H9 (cell line): ENCODE data around the gene ZDHHC23. TPM values are rescaled to one million over a fixed set of nuclear protein-coding genes. Genes with fewer than 3 reads are reported as not detected.

Experiments
- DNase-seq: peaks from one replicate; pipeline ENCODE4 v3.0.0-alpha.2; 2017
- H2AFZ ChIP-seq: one replicate; pipeline ENCODE4 v1.6.1; 2013; ENCODE audit warnings: mild to moderate bottlenecking, low read length, control low read depth, moderate library complexity
- H2AK5ac ChIP-seq: 2 replicates; pipeline ENCODE4 v1.6.1; 2013; ENCODE audit warnings: low read length, control low read depth, mixed read lengths; ENCODE audit not compliant: insufficient read length
- H2BK120ac ChIP-seq: one replicate; pipeline ENCODE4 v1.6.1; 2013; ENCODE audit warnings: low read depth, mild to moderate bottlenecking, low read length, control low read depth, inconsistent platforms; ENCODE audit not compliant: poor library complexity, severe bottlenecking
- H2BK12ac ChIP-seq: 2 replicates; pipeline ENCODE4 v1.6.1; 2013; ENCODE audit warnings: low read length, control low read depth, mixed read lengths, low read depth; ENCODE audit not compliant: insufficient read length
- H2BK15ac ChIP-seq: 2 replicates; pipeline ENCODE4 v1.6.1; 2013; ENCODE audit warnings: low read depth, low read length, control low read depth
- H2BK20ac ChIP-seq: one replicate; pipeline ENCODE4 v1.6.1; 2013; ENCODE audit warnings: low read depth, mild to moderate bottlenecking, low read length, control low read depth, inconsistent platforms; ENCODE audit not compliant: poor library complexity, severe bottlenecking
- H2BK5ac ChIP-seq: 2 replicates; pipeline ENCODE4 v1.6.1; 2013; ENCODE audit warnings: low read length, control low read depth, mixed read lengths; ENCODE audit not compliant: insufficient read length
- H3K14ac ChIP-seq: 2 replicates; pipeline ENCODE4 v1.6.1; 2013; ENCODE audit warnings: low read length, control low read depth; ENCODE audit not compliant: insufficient read depth
- H3K18ac ChIP-seq: 2 replicates; pipeline ENCODE4 v1.6.1; 2013; ENCODE audit warnings: low read depth, mild to moderate bottlenecking, mixed read lengths, low read length, control low read depth; ENCODE audit not compliant: insufficient read length
- H3K23ac ChIP-seq: 2 replicates; pipeline ENCODE4 v1.6.1; 2013; ENCODE audit warnings: low read length, control low read depth, mixed read lengths, low read depth; ENCODE audit not compliant: insufficient read length
- H3K23me2 ChIP-seq: 2 replicates; pipeline ENCODE4 v1.6.1; 2013; ENCODE audit warnings: low read depth, mild to moderate bottlenecking, mixed read lengths, low read length, control low read depth; ENCODE audit not compliant: insufficient read length, poor library complexity, severe bottlenecking
- H3K27ac ChIP-seq: 2 replicates; pipeline ENCODE4 v1.5.1; 2013; ENCODE audit warnings: low read length, control low read depth, mixed read lengths, low read depth; ENCODE audit not compliant: insufficient read length
- H3K27me3 ChIP-seq: 2 replicates; pipeline ENCODE4 v1.6.1; 2013; ENCODE audit warnings: low read length, control low read depth, inconsistent platforms; ENCODE audit not compliant: insufficient read depth
- H3K4ac ChIP-seq: 2 replicates; pipeline ENCODE4 v1.6.1; 2013; ENCODE audit warnings: low read depth, mild to moderate bottlenecking, control low read depth, inconsistent platforms, low read length, moderate library complexity
- H3K4me1 ChIP-seq: 2 replicates; pipeline ENCODE4 v1.6.1; 2013; ENCODE audit warnings: low read length, control low read depth, inconsistent platforms; ENCODE audit not compliant: insufficient read depth
- H3K4me2 ChIP-seq: 2 replicates; pipeline ENCODE4 v1.6.1; 2013; ENCODE audit warnings: low read length, control low read depth, mixed read lengths; ENCODE audit not compliant: insufficient read length, insufficient read depth
- H3K56ac ChIP-seq: 2 replicates; pipeline ENCODE4 v1.6.1; 2013; ENCODE audit warnings: low read depth, mild to moderate bottlenecking, mixed read lengths, low read length, control low read depth; ENCODE audit not compliant: insufficient read length
- H3K79me1 ChIP-seq: 2 replicates; pipeline ENCODE4 v1.6.1; 2013; ENCODE audit warnings: low read depth, mild to moderate bottlenecking, moderate library complexity, low read length, control low read depth, inconsistent platforms; ENCODE audit not compliant: insufficient read depth, poor library complexity, severe bottlenecking
- H3K79me2 ChIP-seq: 2 replicates; pipeline ENCODE4 v1.6.1; 2013; ENCODE audit warnings: low read length, control low read depth, inconsistent platforms; ENCODE audit not compliant: insufficient read depth
- H3K9ac ChIP-seq: 2 replicates; pipeline ENCODE4 v1.6.1; 2013; ENCODE audit warnings: low read length, control low read depth, mixed read lengths; ENCODE audit not compliant: insufficient read length; ENCODE audit errors: extremely low read depth
- H3K9me3 ChIP-seq: one replicate; pipeline ENCODE4 v1.6.1; 2013; ENCODE audit warnings: low read depth, low read length, inconsistent platforms; ENCODE audit not compliant: control insufficient read depth
- H3T11ph ChIP-seq: one replicate; pipeline ENCODE4 v1.6.1; 2013; ENCODE audit warnings: mild to moderate bottlenecking, low read length, control low read depth, inconsistent platforms
- H4K20me1 ChIP-seq: one replicate; pipeline ENCODE4 v1.6.1; 2013; ENCODE audit not compliant: control insufficient read depth, insufficient read length, insufficient read depth
- H4K5ac ChIP-seq: 2 replicates; pipeline ENCODE4 v1.6.1; 2013; ENCODE audit warnings: low read depth, mild to moderate bottlenecking, mixed read lengths, low read length, control low read depth; ENCODE audit not compliant: insufficient read length
- H4K8ac ChIP-seq: replicated peaks from 2 replicates; pipeline ENCODE4 v1.6.1; 2013; ENCODE audit warnings: low read length, control low read depth, mixed read lengths, low read depth; ENCODE audit not compliant: insufficient read length
- H4K91ac ChIP-seq: 2 replicates; pipeline ENCODE4 v1.6.1; 2013; ENCODE audit warnings: low read depth, mild to moderate bottlenecking, moderate library complexity, mixed read lengths, low read length, control low read depth; ENCODE audit not compliant: insufficient read length
- H3K27ac Mint-ChIP-seq, 3 experiments: 2 replicates in 2 of 3; 3 replicates in 1 of 3; pipeline ENCODE4 v1.8.0; 2020 to 2021; ENCODE audit warnings: mixed read lengths in 3 of 3, mild to moderate bottlenecking in 1 of 3, moderate library complexity in 1 of 3
- H3K27me3 Mint-ChIP-seq: 2 replicates; pipeline ENCODE4 v1.8.0; 2021; ENCODE audit warnings: low read depth, mild to moderate bottlenecking, moderate library complexity, mixed read lengths
- H3K36me3 Mint-ChIP-seq, 3 experiments: 2 replicates in 2 of 3; 3 replicates in 1 of 3; pipeline ENCODE4 v1.8.0; 2020 to 2021; ENCODE audit warnings: low read depth in 3 of 3, mixed read lengths in 3 of 3; ENCODE audit not compliant: insufficient read depth in 1 of 3
- H3K4me1 Mint-ChIP-seq, 2 experiments: 2 replicates each; pipeline ENCODE4 v1.8.0; 2020; ENCODE audit warnings: mixed read lengths in 2 of 2
- H3K4me3 Mint-ChIP-seq, 2 experiments: 2 replicates in 1 of 2; 3 replicates in 1 of 2; pipeline ENCODE4 v1.8.0; 2020 to 2021; ENCODE audit warnings: mild to moderate bottlenecking in 2 of 2, mixed read lengths in 2 of 2, moderate library complexity in 1 of 2
- H3K9me3 Mint-ChIP-seq, 2 experiments: 2 replicates in 1 of 2; 3 replicates in 1 of 2; pipeline ENCODE4 v1.8.0; 2020; ENCODE audit warnings: mild to moderate bottlenecking in 2 of 2, mixed read lengths in 2 of 2, moderate library complexity in 1 of 2
- CTCF ChIP-seq: fragments of 200-600 bp; sonication (generic); conservative IDR thresholded peaks from 3 replicates; pipeline ENCODE4 v1.8.0; 2021; ENCODE audit warnings: antibody characterized with exemption, mild to moderate bottlenecking
- WGBS: extraction: QIAGEN DNeasy Blood & Tissue Kit; methylation state at CpG from one replicate; pipeline ENCODE4 v1.1.7; 2013; ENCODE audit warnings: missing lambda C conversion rate, low lambda C conversion rate, mixed read lengths; ENCODE audit not compliant: insufficient read length; ENCODE audit errors: extremely low coverage; 5-methylcytosine and 5-hydroxymethylcytosine counted together
- total RNA-seq: library from RNA; stranded (reverse); gene quantifications from 2 replicates; pipeline ENCODE4 v1.2.1, GENCODE V29; 2021

ZDHHC23 gene
- total RNA-seq, 1 experiment from 2014 or later = 25.2 TPM

DNA sequence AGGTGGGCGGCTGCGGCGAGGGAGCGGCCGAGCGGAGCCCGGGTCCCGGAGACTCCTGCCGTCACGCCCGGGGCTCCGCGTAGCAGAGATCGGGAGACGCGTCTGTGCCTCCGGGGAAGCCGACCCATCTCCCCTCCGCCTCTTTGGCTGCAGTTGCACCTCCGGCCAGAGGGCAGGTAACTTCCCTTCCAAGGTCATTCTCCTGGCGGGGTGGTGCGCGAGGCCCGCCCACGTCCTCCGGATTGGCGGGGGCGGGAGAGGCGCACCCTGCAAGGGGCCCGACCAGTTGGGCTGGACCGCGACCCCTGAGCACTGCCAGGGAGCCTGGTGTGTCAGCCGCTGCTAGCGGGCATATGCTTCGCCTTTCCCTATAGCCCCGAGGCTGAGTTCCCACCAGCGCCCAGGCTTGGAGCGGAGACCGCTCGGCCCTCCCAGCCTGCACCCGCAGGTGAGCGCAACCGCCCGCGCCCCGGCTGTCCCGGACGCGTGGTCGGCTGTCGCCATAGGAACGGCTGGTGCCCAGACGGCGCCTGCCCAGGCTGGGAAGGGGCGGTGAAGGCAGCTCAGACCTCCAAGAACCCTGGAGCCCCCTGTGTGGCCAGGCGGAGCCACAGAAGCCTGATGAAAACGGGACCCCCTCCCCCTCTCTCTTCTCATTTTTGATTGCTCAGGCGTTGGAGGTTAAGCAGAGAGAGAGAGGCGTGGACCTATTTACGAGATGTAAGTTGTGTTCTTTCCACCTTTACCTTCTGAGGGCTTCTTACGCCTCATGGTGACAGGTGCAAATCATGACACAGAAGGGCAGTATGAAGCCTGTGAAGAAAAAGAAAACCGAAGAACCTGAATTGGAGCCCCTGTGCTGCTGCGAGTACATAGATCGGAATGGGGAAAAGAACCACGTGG is 453 bp downstream of the ZDHHC23 start:
- Mint-ChIP-seq H3K36me3 (peaks cover 0 to 9% (median 9%) of the 10 kb centered on the region in 3 experiments; a peak in 3 of 7 replicates), H3K4me3 (peak overlapping the region; percentile 74), H3K27me3 (peaks cover 11% of the 10 kb centered on the region), H3K9me3 (no peaks in the 10 kb centered on the region), H3K27ac (no peak overlapping the region), H3K4me1 (peaks cover 15 to 16% of the 10 kb centered on the region in 2 experiments)
- Histone ChIP-seq H3K79me2 (no peaks in the 10 kb centered on the region), H2AFZ (no peak overlapping the region), H3T11ph (no peak overlapping the region), H4K20me1 (no peaks in the 10 kb centered on the region), H4K5ac (no peak overlapping the region), H3K56ac (no peak overlapping the region), H4K8ac (no peak overlapping the region), H3K4me1 (0 out of 2 replicates have a peak, but pooled peaks cover 4% of the 10 kb centered on the region), H3K9me3 (no peaks in the 10 kb centered on the region), H2BK12ac (no peak overlapping the region), H2BK15ac (no peak overlapping the region), H3K23me2 (peaks cover 10% of the 10 kb centered on the region), H2BK120ac (no peak overlapping the region), H3K18ac (no peak overlapping the region), H4K91ac (no peak overlapping the region), H3K79me1 (no peaks in the 10 kb centered on the region), H3K27me3 (no peaks in the 10 kb centered on the region; the same call in 1 of the 2 replicates), H3K27ac (no peak overlapping the region), H3K23ac (no peak overlapping the region), H2BK20ac (no peak overlapping the region), H3K4ac (no peak overlapping the region), H3K14ac (no peak overlapping the region; the same call in 1 of the 2 replicates), H3K9ac (peak overlapping the region; percentile 3), H2AK5ac (no peak overlapping the region), H2BK5ac (no peak overlapping the region), H3K4me2 (peak overlapping the region; percentile 68)
- WGBS = no CpG with 5 or more reads among the region's 65 CpGs
- peak; percentile 26; the same call in 1 of the 3 replicates for TF ChIP-seq CTCF
- DNase-seq = peak; percentile 81
